GM21390 (cell line): Measurements from ENCODE around the gene PLA1A.
A peak's percentile ranks its signal among the peaks of the same experiment; 100 is the strongest.
"Not testable (repeated sequence)": the region's sequence is repeated elsewhere in the genome, so short reads cannot be mapped to it uniquely, and the experiment has no call there.

Experiments
- ATAC-seq: cut with Tn5 transposase; IDR thresholded peaks from one replicate; pipeline ENCODE4 v1.9.1; 2021; ENCODE audit not compliant: unreplicated experiment

Gene PLA1A, protein sequence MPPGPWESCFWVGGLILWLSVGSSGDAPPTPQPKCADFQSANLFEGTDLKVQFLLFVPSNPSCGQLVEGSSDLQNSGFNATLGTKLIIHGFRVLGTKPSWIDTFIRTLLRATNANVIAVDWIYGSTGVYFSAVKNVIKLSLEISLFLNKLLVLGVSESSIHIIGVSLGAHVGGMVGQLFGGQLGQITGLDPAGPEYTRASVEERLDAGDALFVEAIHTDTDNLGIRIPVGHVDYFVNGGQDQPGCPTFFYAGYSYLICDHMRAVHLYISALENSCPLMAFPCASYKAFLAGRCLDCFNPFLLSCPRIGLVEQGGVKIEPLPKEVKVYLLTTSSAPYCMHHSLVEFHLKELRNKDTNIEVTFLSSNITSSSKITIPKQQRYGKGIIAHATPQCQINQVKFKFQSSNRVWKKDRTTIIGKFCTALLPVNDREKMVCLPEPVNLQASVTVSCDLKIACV

GRCh38 chr3:119597548-119598288, at the start of gene PLA1A:
Gene PLA1A (plus strand): TSS chr3:119597885. CDS start chr3:119597914, 29 bp downstream.
- ATAC-seq = no peak

DNA sequence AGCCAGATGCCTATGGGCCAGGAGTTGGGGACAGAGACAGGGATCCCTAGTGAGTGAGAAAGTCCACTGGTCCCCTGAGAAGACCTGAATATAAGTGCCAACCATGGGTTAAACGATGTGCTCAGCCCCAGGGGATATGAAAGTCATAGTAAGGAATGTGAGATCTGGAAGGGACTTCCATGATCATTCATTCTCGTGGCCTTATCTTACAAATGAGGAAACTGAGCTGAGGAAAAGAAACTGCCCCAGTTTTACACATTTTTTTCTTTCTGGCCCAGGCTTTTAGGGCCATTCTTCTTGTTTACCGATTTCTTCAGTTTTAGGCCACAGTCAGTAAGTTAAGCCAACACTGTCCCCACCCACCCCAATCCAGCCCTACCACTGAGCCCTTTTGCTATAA, 49.3 kb upstream of the PLA1A start:
- ATAC-seq = no peak

GRCh38 chr3:119550192-119550910, 47.3 kb upstream of the PLA1A start:
- ATAC-seq = peak; percentile 38

DNA sequence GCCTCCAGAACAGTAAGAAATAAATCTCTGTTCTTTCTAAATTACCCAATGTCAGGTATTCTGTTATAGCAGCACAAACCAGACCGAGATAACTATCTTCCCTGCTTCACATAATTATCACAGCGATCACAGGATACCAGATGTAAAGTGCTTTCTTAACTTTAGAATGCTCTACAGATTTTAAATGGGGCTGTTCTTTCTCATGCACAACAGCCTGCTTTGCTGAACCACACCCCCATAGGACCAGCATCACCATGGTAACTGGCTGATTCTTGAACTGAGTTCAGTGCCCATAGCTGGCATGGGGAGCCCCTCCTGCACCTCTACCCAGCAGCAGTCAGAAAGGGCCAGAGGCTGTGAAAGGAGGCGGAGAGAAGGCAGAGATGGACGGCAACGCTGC, 46.1 kb upstream of the PLA1A start:
- ATAC-seq = no peak

- not testable (repeated sequence) for ATAC-seq
Measured at GRCh38 chr3:119552928-119553327, 44.8 kb upstream of the PLA1A start.

DNA sequence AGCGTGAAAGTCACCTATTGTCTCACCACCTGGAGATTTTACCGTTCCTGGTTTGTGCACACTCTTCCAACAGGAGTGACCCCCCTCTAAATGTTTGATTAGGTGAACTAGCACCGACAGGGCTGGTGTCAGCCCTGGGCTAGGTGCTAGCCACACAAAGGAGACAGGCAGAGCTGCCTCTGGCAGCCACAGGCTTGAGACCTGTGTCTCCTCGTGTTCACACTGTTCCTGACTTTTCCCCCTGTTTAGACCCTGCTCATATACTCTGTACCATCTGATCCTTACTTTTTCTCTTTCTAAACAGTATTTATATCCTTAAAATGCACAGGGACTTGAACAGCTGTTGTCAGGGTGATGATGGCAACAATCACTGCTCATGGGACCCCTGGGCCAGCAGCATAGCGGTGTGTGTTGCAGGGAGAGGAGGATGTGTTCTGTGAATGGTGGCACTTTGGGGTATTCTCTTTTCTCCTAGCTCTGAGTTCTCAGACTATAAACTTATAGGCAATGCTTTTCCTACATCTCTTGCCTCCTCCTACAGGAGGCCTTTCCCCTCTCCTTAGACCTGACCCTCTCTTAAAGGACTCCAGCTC, 43.8 kb upstream of the PLA1A start:
- no peak for ATAC-seq

DNA sequence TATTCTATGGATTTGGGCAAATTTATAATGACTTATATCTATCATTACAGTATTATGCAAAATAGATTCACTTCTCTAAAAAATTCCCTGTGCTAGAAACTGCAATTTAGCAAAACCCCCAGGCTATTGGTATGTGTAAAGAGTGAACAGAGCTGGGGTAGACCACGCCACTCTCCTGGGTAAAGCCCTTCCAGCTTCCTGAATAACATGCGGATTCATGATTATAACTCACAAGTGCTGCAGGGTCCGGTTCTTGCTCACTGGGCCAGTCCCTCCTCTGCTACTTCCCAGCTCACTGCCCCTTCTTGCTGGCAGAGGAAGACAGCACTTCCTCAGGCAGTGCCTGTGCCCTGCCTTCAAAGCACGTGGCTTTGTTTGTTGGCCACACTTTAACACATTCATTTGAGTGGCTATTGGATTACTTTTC, 42.4 kb upstream of the PLA1A start:
- no peak for ATAC-seq

GRCh38 chr3:119555929-119556328, 41.8 kb upstream of the PLA1A start:
- ATAC-seq = no peak

- no peak for ATAC-seq
Measured at GRCh38 chr3:119557192-119557876, 40.4 kb upstream of the PLA1A start.

- ATAC-seq = no peak
Measured at GRCh38 chr3:119557877-119558269, 39.8 kb upstream of the PLA1A start.

DNA sequence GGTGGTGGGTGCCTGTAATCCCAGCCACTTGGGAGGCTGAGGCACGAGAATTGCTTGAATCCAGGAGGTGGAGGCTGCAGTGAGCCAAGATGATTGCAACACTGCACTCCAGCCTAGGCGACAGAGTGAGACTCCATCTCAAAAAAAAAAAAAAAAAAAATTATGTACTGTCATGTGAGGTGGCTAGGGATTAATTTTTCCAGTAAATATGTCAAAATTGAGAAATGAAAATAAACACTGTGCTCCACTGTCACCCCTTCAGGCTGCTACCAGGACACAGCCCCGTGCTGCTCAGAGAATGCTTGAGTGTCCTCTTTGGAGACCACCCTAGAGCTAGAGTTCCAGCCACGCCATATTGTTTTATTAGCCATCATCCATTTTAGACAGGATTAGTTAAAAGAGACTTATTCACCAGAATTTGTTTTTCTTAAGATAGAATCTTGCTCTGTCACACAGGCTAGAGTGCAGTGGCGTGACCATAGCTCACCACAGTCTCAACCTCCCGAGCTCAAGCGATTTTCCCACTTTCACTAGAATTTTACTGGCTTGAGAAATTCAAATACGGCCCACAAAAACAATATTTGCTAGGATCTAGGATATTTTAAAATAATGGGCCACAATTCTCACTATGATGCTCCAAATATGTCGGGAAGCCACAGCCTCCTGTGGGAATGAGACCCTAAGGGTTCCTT, 38.9 kb upstream of the PLA1A start:
- ATAC-seq = no peak

DNA sequence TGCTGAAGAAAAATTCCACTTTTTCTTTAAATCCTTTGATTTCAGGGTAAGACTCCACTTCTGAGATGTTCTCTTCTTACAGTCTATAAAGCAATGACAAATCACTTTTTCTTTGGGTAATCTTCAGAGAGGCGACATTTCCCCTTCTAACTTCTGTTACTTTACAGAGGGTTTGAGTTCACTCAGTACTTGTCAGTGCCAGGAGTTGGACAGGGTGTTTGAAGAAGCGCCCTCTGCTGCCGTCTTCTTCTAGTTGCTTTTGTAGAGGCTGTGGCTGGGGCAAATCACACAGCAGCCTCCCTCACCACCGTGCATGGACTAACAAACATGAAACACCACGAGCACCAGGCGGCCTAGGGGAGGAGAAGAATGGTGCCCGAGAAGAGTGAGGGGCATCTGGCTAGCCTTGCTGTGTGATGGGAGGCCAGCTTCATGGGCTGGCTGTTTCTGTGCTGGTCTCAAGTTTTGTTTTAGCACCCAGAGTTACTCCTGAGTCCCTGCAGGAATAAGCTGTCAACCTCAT, 38.2 kb upstream of the PLA1A start, which contains the start of gene CD80:
Gene CD80 (minus strand): TSS at position 174 of the 523 bp plus-strand sequence. CDS start 1,886 bp downstream, outside the sequence.
- ATAC-seq = peak; percentile 52

- peak; percentile 1 for ATAC-seq
Measured at GRCh38 chr3:119560160-119560559, 37.5 kb upstream of the PLA1A start.

GRCh38 chr3:119562307-119562961, 35.3 kb upstream of the PLA1A start:
- peak; percentile 60 for ATAC-seq

GRCh38 chr3:119563334-119563733, 34.4 kb upstream of the PLA1A start:
- ATAC-seq = not testable (repeated sequence)

GRCh38 chr3:119569156-119569555, 28.5 kb upstream of the PLA1A start:
- no peak for ATAC-seq

GRCh38 chr3:119570229-119570628, 27.5 kb upstream of the PLA1A start:
- ATAC-seq = no peak

- no peak for ATAC-seq
Measured at GRCh38 chr3:119571230-119571629, 26.5 kb upstream of the PLA1A start.

GRCh38 chr3:119571688-119572087, 26.0 kb upstream of the PLA1A start:
- ATAC-seq = no peak
